ENCODE data around the gene BMI1.

DNA sequence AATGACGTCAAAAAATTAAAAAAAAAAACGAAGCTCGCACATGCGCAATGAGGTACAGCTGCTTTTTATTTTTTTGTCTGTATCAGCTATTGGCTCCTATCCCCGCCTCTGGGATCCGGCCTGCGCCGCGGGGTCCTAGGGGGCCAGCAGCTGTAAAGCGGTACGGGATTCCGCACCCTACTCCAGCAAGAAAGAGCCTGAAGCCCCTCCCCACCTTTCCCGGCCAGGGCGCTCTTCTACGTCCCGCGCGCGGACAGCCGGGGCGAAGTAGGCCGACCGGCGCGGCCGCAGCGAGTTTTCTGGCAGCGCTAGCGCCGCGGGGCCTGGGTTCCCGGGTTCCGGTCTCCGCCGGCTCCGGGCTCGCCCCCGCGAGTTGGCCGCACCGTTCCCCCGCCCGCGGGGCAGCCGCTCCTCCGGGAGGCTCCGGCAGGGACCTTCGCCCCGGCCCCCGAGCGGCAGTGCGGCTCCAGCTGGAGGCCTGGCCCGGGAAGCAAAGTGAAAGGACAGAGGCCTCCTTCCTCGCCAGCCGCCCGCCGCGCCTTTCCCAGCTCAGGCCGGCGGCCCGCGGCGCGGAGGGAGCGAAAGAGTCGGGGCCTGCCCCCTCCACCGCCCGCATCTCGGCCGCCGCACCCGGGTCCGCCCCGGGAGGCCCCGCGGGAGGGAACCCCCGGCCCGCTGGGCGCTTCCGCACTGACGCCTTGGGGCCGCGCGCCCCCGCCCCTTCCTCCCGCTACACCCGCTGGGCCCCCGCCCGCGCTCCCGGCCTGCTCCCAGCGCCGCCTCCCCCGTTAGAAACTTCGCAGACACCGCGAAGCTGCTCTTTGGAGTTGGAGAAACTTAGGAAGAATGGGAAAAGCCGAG is 19.7 kb downstream of the BMI1 start:
- TF ChIP-seq ETV6 (CRISPR knock-in tag; IDR thresholded peaks at IDR 0.05) (no peak), GABPB1 (CRISPR knock-in tag; IDR thresholded peaks at IDR 0.05) (no peak), IRF2 (CRISPR knock-in tag; IDR thresholded peaks at IDR 0.05; ENCODE audit: borderline replicate concordance, low read depth) (no peak), JUN (CRISPR knock-in tag; IDR thresholded peaks at IDR 0.05) (no peak)
- TF ChIP-seq, protein P1, sequence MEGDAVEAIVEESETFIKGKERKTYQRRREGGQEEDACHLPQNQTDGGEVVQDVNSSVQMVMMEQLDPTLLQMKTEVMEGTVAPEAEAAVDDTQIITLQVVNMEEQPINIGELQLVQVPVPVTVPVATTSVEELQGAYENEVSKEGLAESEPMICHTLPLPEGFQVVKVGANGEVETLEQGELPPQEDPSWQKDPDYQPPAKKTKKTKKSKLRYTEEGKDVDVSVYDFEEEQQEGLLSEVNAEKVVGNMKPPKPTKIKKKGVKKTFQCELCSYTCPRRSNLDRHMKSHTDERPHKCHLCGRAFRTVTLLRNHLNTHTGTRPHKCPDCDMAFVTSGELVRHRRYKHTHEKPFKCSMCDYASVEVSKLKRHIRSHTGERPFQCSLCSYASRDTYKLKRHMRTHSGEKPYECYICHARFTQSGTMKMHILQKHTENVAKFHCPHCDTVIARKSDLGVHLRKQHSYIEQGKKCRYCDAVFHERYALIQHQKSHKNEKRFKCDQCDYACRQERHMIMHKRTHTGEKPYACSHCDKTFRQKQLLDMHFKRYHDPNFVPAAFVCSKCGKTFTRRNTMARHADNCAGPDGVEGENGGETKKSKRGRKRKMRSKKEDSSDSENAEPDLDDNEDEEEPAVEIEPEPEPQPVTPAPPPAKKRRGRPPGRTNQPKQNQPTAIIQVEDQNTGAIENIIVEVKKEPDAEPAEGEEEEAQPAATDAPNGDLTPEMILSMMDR (IDR thresholded peaks at IDR 0.05) = no peak
- TF ChIP-seq, protein P2, sequence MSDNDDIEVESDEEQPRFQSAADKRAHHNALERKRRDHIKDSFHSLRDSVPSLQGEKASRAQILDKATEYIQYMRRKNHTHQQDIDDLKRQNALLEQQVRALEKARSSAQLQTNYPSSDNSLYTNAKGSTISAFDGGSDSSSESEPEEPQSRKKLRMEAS (CRISPR knock-in tag; IDR thresholded peaks at IDR 0.05) = no peak
